GM12891 (cell line): ENCODE data around the gene FRMPD4.

ENCODE experiments used
- DNase-seq: peaks from one replicate; pipeline ENCODE4 v3.0.0; 2011; ENCODE audit warnings: low spot score; ENCODE audit not compliant: insufficient read length
- FAIRE-seq: peaks from 2 replicates; lab custom pipeline; 2011; peaks lifted over from hg19 to GRCh38; lab: Jason Lieb, UNC
- PAX5 ChIP-seq: IDR thresholded peaks from 2 replicates; pipeline ENCODE4 v1.6.1; 2011; ENCODE audit warnings: low read length, moderate library complexity, mild to moderate bottlenecking; ENCODE audit not compliant: insufficient read depth, severe bottlenecking
- POLR2A ChIP-seq: IDR thresholded peaks from 2 replicates; pipeline ENCODE4 v1.6.1; 2011; ENCODE audit warnings: low read depth, low read length, control low read depth
- POLR2AphosphoS5 ChIP-seq: IDR thresholded peaks from 2 replicates; pipeline ENCODE4 v1.6.1; 2011; ENCODE audit warnings: low read depth, low read length, control low read depth
- POU2F2 ChIP-seq: IDR thresholded peaks from 2 replicates; pipeline ENCODE4 v1.6.1; 2011; ENCODE audit warnings: low read depth, mild to moderate bottlenecking, control low read depth, low read length, moderate library complexity
- SPI1 ChIP-seq: IDR thresholded peaks from 2 replicates; pipeline ENCODE4 v1.6.1; 2011; ENCODE audit warnings: low read depth, low read length, control low read depth
- TAF1 ChIP-seq: IDR thresholded peaks from 2 replicates; pipeline ENCODE4 v1.6.1; 2011; ENCODE audit warnings: low read depth, low read length, control low read depth

Gene FRMPD4

DNA sequence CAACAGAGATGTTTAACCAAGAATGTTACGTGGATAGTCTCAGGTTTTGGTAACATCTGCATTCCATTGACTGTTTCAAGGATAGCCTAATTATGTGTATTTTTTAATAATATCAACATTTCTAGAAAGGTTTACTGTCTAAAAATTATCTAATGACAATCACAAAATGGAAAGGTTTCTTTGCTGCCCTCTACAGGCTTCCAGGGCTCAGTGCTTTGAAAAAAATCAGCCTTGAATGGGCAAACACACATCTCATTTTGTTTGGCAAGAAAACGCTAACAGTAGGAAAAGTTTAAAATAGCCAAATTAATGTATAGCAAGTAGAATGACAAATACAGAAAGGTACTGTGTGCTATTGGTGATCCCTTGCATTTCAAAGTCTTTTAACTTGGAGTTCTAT lies 429.6 kb downstream of the FRMPD4 start:
- TF ChIP-seq POLR2A, result no peak
- TF ChIP-seq TAF1, result no peak
- TF ChIP-seq POLR2AphosphoS5, result no peak
- TF ChIP-seq SPI1, result no peak
- no peak for TF ChIP-seq PAX5
- no peak for TF ChIP-seq POU2F2
- FAIRE-seq, result no peak
- no peak for DNase-seq

DNA sequence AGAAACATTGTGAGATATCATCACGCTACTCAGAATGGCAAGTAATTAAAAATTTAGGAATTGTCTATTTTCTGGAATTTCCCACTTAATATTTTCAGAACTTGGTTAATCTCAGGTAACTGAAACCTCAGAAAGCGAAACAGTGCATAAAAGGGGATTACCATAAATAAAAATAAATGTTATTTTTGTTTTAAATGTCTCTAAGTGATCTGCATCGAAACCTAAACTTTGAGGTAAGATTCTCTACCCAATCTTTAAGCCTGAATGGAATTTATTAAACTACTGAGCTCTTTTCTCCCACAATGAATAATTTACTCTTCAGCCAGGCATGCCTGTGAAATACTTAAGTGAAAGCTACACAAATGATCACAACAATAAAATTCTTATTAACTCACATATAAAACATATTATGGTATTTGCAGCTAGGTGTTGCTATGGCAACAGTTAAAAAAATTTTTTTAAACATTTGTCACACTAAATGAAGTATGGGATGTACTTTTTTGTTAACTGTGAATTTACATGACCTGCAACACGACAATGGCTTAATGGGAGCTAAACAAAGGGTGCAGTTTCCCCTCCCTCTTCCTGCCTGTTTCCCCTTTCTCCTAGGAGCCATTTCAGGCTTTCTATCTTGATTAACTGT lies 432.7 kb downstream of the FRMPD4 start:
- TF ChIP-seq SPI1 (no peak), POLR2A (no peak), POLR2AphosphoS5 (no peak), POU2F2 (no peak), TAF1 (no peak), PAX5 (no peak)
- FAIRE-seq (no peak), DNase-seq (no peak)

- FAIRE-seq (no peak), DNase-seq (no peak)
- TF ChIP-seq POLR2A, result no peak
- no peak for TF ChIP-seq POLR2AphosphoS5
- TF ChIP-seq SPI1, result no peak
- no peak for TF ChIP-seq TAF1
- no peak for TF ChIP-seq PAX5
Observed at GRCh38 chrX:12579311-12579710, 441.0 kb downstream of the FRMPD4 start.

- DNase-seq (no peak), FAIRE-seq (no peak)
- no peak for TF ChIP-seq TAF1
- no peak for TF ChIP-seq POLR2AphosphoS5
- TF ChIP-seq POLR2A, result no peak
- no peak for TF ChIP-seq PAX5
- TF ChIP-seq POU2F2, result no peak
- TF ChIP-seq SPI1, result no peak
Observed at GRCh38 chrX:12580548-12580947, 442.3 kb downstream of the FRMPD4 start.

GRCh38 chrX:12581546-12581945 lies 443.3 kb downstream of the FRMPD4 start:
- FAIRE-seq, result no peak
- no peak for TF ChIP-seq PAX5
- DNase-seq, result no peak

- TF ChIP-seq TAF1 (no peak), POU2F2 (no peak), SPI1 (no peak)
- no peak for DNase-seq
- no peak for FAIRE-seq
Observed at GRCh38 chrX:12582649-12583048, 444.4 kb downstream of the FRMPD4 start.

DNA sequence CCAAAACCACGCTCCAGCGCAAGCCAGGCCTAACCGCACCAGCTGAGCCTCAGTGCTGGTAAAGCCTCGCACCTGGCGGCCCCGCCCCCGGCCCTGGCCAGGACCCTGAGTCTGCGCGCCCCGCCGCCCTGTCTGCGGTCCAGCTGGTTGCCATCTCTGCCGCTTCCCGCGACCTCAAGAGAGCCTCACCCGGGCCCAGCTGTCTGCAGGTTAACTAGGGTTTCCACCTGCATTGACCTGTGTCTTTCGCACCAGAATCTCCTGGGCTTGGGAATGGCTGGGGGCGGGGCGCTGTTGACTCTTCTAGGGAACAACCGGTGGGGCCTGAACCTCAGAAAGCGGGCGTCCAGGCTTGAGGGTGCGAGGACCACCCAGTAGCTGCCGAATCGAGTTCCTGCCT lies 445.3 kb downstream of the FRMPD4 start:
- DNase-seq (no peak), FAIRE-seq (no peak)
- no peak for TF ChIP-seq SPI1
- TF ChIP-seq PAX5, result no peak
- no peak for TF ChIP-seq POLR2AphosphoS5
- TF ChIP-seq TAF1, result no peak
- TF ChIP-seq POLR2A, result no peak
- TF ChIP-seq POU2F2, result no peak

DNA sequence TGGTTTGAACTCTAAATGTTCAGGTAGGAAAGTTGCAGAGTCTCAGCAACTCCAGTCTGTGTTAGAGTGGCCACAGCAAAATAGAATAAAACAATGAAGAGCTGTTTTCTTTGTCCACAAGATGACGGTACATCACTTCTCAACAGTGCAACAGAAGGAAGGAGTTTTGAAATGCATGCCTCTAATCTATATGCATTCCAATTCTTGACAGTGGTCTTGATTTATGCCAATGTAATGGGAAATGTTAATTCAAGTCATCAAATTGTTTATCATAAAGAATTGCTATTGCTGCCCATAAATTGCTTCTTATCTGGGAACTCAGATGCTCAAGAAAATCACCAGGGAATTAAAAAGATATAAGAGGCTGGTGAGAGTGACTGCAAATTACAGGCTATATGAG lies 457.4 kb downstream of the FRMPD4 start:
- DNase-seq (no peak), FAIRE-seq (no peak)
- no peak for TF ChIP-seq POLR2AphosphoS5
- no peak for TF ChIP-seq SPI1
- TF ChIP-seq POU2F2, result no peak
- TF ChIP-seq PAX5, result no peak
- no peak for TF ChIP-seq POLR2A
- TF ChIP-seq TAF1, result no peak

DNA sequence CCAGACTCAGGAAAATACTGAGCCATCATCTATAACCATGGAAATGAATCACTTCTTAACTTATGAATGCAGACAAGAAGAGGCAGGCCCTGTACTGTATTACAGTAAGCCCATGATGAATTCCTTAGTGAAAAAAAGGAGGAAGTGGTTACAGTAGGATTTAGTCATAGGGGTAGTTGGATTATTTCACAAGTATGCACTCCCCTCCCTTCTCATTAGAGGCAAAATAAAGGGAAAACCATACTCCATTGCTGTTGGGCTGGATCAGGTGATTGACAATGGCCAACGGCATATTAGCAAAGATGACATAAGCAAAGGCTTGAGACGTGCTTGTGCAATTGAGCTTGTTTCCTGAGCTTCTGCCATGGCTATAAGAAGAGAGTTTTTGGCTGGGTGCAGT lies 471.8 kb downstream of the FRMPD4 start:
- DNase-seq (no peak), FAIRE-seq (no peak)
- TF ChIP-seq POLR2A (no peak), SPI1 (peak; percentile 23; the same call in 1 of the 2 replicates)

DNA sequence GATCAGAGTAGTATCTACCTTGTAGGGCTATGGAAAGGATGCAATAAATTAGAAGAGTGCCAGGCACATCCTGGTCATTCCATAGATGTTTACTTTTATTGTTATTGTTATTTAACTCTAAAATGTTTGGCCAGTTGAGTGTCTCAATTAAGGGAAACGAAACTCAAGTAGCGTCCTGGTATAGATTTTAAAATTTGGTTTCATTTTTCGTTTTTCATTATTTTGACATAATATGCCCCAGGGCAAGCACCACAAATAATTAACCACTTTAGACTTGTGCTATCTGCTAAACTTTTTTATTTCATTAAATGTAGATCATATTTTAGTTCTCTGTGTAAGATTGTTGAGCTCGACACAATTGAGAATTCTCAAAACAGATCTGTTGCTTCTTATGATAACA lies 473.2 kb downstream of the FRMPD4 start:
- TF ChIP-seq PAX5, result no peak
- no peak for TF ChIP-seq POU2F2
- no peak for TF ChIP-seq SPI1
- TF ChIP-seq POLR2A, result no peak
- no peak for TF ChIP-seq TAF1
- no peak for TF ChIP-seq POLR2AphosphoS5
- FAIRE-seq (no peak), DNase-seq (no peak)
